NT2/D1 (cell line): ENCODE data around the gene PRL.

Source experiments
- DNase-seq: peaks from one replicate; pipeline ENCODE4 v3.0.0-alpha.2; 2011; ENCODE audit warnings: low read depth, low spot score
- H3K27me3 ChIP-seq: 2 replicates; pipeline ENCODE4 v1.6.0; 2011; ENCODE audit warnings: mild to moderate bottlenecking; ENCODE audit not compliant: insufficient read length, insufficient read depth
- H3K36me3 ChIP-seq: 2 replicates; pipeline ENCODE4 v1.6.1; 2011; ENCODE audit warnings: mild to moderate bottlenecking, low read length, mixed read lengths; ENCODE audit not compliant: insufficient read depth, insufficient read length
- H3K4me1 ChIP-seq: 2 replicates; pipeline ENCODE4 v1.5.1; 2011; ENCODE audit not compliant: insufficient read depth, insufficient read length
- H3K4me3 ChIP-seq: 2 replicates; pipeline ENCODE4 v1.5.1; 2011; ENCODE audit warnings: low read depth; ENCODE audit not compliant: insufficient read length
- H3K9ac ChIP-seq: 2 replicates; pipeline ENCODE4 v1.6.0; 2011; ENCODE audit warnings: low read depth; ENCODE audit not compliant: insufficient read length
- H3K9me3 ChIP-seq: 2 replicates; pipeline ENCODE4 v1.5.1; 2011; ENCODE audit warnings: mild to moderate bottlenecking, low read length; ENCODE audit not compliant: insufficient read depth
- SUZ12 ChIP-seq: IDR thresholded peaks from 2 replicates; pipeline ENCODE4 v1.6.1; 2011; ENCODE audit not compliant: insufficient read length, insufficient read depth; ENCODE audit errors: extremely low read depth
- YY1 ChIP-seq: IDR thresholded peaks from 2 replicates; pipeline ENCODE4 v1.6.1; 2011; ENCODE audit not compliant: insufficient read length, insufficient read depth
- ZNF274 ChIP-seq: IDR thresholded peaks from 2 replicates; pipeline ENCODE4 v1.6.1; 2011; ENCODE audit warnings: mild to moderate bottlenecking, low read depth, low read length

PRL gene

GRCh38 chr6:22247916-22248482 lies 48.8 kb downstream of the PRL start:
- H3K4me1 ChIP-seq, result no peaks in the 10 kb centered on the region
- TF ChIP-seq ZNF274 (no peak), YY1 (no peak), SUZ12 (no peak)
- no peak overlapping the region for H3K9ac ChIP-seq
- H3K9me3 ChIP-seq, result no peaks in the 10 kb centered on the region
- no peak overlapping the region for H3K4me3 ChIP-seq
- no peaks in the 10 kb centered on the region for H3K36me3 ChIP-seq
- H3K27me3 ChIP-seq, result no peaks in the 10 kb centered on the region
- DNase-seq, result no peak

DNA sequence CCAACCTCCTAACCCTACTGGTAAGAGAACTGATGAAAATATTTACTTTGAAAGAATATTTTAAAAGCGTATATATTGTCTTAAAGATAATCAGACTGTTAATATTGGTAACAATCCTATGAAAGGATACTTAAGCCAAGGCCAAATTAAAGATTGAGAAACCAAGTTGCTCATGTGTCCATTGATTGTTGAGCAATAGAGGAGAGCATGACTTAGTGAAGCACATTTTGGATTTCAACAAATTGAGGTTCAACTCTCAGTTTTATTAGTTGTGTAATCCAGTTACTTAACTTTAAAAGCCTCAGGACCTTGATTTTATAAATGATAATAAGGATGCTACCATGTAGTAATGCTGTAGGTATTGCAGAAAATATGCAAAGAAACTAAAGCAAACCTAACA lies 56.8 kb downstream of the PRL start:
- no peaks in the 10 kb centered on the region for H3K9me3 ChIP-seq
- no peak for DNase-seq

DNA sequence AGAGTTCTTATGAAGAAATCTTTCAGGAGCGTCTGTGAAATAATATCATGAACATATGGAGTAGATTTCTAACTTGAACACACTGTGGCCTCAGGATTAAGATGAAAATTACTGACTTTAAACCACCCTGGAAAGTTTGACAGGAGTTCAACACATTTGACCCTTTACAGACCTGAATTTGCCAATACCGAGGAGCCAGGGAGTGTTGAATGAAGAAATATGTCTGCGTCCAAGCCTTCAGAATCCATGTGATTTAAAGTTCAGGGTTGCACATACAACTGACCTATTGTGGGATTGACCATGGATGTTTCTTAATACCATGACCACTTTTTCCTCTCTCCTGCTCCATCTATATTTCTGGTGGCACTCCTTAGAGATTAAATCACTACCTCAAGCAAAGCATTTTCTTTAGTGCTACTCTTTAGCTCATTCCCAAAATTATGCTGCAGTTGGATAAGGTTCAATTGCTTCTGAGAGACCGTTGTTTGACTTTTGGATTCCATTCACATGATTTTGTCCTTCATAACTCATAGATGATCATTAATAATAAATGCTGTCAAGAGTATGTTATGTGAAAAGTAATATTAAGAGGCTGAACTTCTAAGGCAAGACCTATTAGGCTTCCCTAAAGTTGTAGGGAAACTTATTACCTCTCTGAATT lies 57.4 kb downstream of the PRL start:
- Histone ChIP-seq H3K4me1 (no peaks in the 10 kb centered on the region), H3K27me3 (no peaks in the 10 kb centered on the region), H3K36me3 (no peaks in the 10 kb centered on the region), H3K4me3 (no peak overlapping the region), H3K9ac (no peak overlapping the region), H3K9me3 (no peaks in the 10 kb centered on the region)
- TF ChIP-seq SUZ12, result no peak
- TF ChIP-seq YY1, result no peak
- TF ChIP-seq ZNF274, result no peak
- no peak for DNase-seq

More for the DNA sequence above, 56.8 kb downstream of the PRL start:
- Histone ChIP-seq H3K9ac (no peak overlapping the region), H3K36me3 (no peaks in the 10 kb centered on the region), H3K27me3 (no peaks in the 10 kb centered on the region), H3K4me3 (no peak overlapping the region), H3K4me1 (no peaks in the 10 kb centered on the region)
- TF ChIP-seq ZNF274 (no peak), SUZ12 (no peak), YY1 (no peak)

DNA sequence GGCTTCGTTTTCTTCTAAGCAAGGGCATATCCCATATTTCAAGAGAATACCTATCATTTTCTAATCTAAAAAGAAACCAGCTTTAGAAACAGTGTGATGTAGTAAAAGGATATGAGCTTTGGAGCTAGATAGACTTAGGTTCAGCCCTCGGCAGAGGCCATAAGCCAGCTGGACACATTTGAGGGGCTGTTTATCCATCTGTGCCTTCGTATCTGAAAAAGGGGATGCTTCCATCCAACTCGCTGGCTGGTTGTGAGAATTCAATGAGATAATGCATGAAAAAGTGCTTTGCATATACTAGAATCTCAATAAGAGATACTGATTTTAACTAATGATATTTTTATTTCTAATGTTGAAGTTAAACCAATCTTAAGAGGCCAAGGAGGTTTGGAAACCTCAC lies 58.0 kb downstream of the PRL start:
- no peak overlapping the region for H3K4me3 ChIP-seq
- TF ChIP-seq SUZ12, result no peak
- TF ChIP-seq YY1, result no peak
- no peak for TF ChIP-seq ZNF274
- no peak for DNase-seq
- no peaks in the 10 kb centered on the region for H3K9me3 ChIP-seq
- H3K27me3 ChIP-seq, result no peaks in the 10 kb centered on the region
- H3K36me3 ChIP-seq, result no peaks in the 10 kb centered on the region
- no peak overlapping the region for H3K9ac ChIP-seq
- H3K4me1 ChIP-seq, result no peaks in the 10 kb centered on the region

DNA sequence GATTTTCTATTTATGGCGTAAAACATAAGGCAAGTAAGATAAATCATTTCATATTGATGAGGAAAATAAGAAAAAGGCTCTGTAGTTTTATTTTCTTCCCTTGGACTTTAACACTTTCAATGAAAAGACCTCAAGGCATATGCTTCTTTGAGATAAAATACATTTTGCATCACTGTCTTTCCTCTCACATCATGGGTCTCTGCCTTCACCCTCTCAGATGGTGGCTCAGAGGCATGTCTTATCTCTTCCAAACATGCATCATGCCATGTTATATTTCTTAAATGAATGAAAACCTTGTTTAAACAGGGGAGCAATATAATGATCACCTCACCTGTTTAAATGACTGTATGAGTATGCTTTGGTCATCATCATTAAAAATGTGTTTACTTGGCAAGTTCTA lies 59.3 kb downstream of the PRL start:
- Histone ChIP-seq H3K9me3 (no peaks in the 10 kb centered on the region), H3K4me3 (no peak overlapping the region), H3K27me3 (no peaks in the 10 kb centered on the region), H3K4me1 (no peaks in the 10 kb centered on the region), H3K9ac (no peak overlapping the region), H3K36me3 (no peaks in the 10 kb centered on the region)
- TF ChIP-seq SUZ12 (no peak), ZNF274 (no peak), YY1 (no peak)
- DNase-seq, result no peak
